SK-N-SH (cell line): ENCODE results near the gene REXO5.

Experiments used
- CHD2 ChIP-seq: fragments of 150-350 bp; IDR thresholded peaks from 2 replicates; pipeline ENCODE4 v1.6.1; 2018; ENCODE audit warnings: low read length; ENCODE audit not compliant: partially characterized antibody
- EP300 ChIP-seq, 2 experiments: IDR thresholded peaks; 2 replicates each; pipeline versions ENCODE4 v1.4.0 to v1.6.1; 2012; ENCODE audit warnings: borderline replicate concordance in 1 of 2, low read depth in 1 of 2, low read length in 1 of 2
- FOXM1 ChIP-seq: IDR thresholded peaks from 2 replicates; pipeline ENCODE4 v1.4.0; 2012; ENCODE audit warnings: low read depth, mild to moderate bottlenecking
- GATA2 ChIP-seq: sonication (generic); formaldehyde crosslinking; IDR thresholded peaks from 2 replicates; pipeline ENCODE4 v1.5.0; 2020; ENCODE audit warnings: mild to moderate bottlenecking, missing genetic modification reagents
- MAX ChIP-seq: IDR thresholded peaks from 2 replicates; pipeline ENCODE4 v1.4.0; 2012; ENCODE audit warnings: low read depth
- MXI1 ChIP-seq: IDR thresholded peaks from 2 replicates; pipeline ENCODE4 v1.6.1; 2012; ENCODE audit warnings: mild to moderate bottlenecking, low read depth, low read length, improper control_type of control experiment
- NRF1 ChIP-seq: IDR thresholded peaks from 2 replicates; pipeline ENCODE4 v1.6.1; 2012; ENCODE audit warnings: low read depth, mild to moderate bottlenecking, low read length
- POLR2AphosphoS5 ChIP-seq: IDR thresholded peaks from 2 replicates; pipeline ENCODE4 v1.6.1; 2012; ENCODE audit warnings: low read depth, low read length
- REST ChIP-seq: IDR thresholded peaks from 2 replicates; pipeline ENCODE4 v1.6.1; 2012; ENCODE audit warnings: mild to moderate bottlenecking, low read depth, low read length, moderate library complexity
- SIN3A ChIP-seq: IDR thresholded peaks from 2 replicates; pipeline ENCODE4 v1.6.1; 2012; ENCODE audit warnings: low read depth, mild to moderate bottlenecking, low read length, moderate library complexity, borderline replicate concordance
- USF1 ChIP-seq: IDR thresholded peaks from 2 replicates; pipeline ENCODE4 v1.4.0; 2012; ENCODE audit warnings: low read depth, borderline replicate concordance
- TF ChIP-seq, protein P1 (sequence below): fragments of 200-600 bp; sonication (generic); IDR thresholded peaks from 2 replicates; pipeline ENCODE4 v1.6.1; 2017; ENCODE audit warnings: antibody characterized with exemption, mild to moderate bottlenecking, moderate library complexity
- TF ChIP-seq, protein P2 (sequence below): IDR thresholded peaks from 2 replicates; pipeline ENCODE4 v1.4.0; 2012; ENCODE audit warnings: low read depth, borderline replicate concordance
- TF ChIP-seq, protein P3 (sequence below): IDR thresholded peaks from 2 replicates; pipeline ENCODE4; 2012

GRCh38 chr16:20799599-20799998, 6.7 kb upstream of the REXO5 start:
- TF ChIP-seq, protein P1, sequence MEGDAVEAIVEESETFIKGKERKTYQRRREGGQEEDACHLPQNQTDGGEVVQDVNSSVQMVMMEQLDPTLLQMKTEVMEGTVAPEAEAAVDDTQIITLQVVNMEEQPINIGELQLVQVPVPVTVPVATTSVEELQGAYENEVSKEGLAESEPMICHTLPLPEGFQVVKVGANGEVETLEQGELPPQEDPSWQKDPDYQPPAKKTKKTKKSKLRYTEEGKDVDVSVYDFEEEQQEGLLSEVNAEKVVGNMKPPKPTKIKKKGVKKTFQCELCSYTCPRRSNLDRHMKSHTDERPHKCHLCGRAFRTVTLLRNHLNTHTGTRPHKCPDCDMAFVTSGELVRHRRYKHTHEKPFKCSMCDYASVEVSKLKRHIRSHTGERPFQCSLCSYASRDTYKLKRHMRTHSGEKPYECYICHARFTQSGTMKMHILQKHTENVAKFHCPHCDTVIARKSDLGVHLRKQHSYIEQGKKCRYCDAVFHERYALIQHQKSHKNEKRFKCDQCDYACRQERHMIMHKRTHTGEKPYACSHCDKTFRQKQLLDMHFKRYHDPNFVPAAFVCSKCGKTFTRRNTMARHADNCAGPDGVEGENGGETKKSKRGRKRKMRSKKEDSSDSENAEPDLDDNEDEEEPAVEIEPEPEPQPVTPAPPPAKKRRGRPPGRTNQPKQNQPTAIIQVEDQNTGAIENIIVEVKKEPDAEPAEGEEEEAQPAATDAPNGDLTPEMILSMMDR = peak; percentile 69
- TF ChIP-seq MXI1 (no peak), USF1 (no peak), SIN3A (no peak), CHD2 (no peak), FOXM1 (no peak), NRF1 (no peak), EP300 (IDR thresholded peaks at IDR 0.05; ENCODE audit: borderline replicate concordance in 1 of 2, low read depth in 1 of 2, low read length in 1 of 2) (no peak), MAX (no peak), REST (no peak), GATA2 (no peak), POLR2AphosphoS5 (no peak)
- TF ChIP-seq, protein P2, sequence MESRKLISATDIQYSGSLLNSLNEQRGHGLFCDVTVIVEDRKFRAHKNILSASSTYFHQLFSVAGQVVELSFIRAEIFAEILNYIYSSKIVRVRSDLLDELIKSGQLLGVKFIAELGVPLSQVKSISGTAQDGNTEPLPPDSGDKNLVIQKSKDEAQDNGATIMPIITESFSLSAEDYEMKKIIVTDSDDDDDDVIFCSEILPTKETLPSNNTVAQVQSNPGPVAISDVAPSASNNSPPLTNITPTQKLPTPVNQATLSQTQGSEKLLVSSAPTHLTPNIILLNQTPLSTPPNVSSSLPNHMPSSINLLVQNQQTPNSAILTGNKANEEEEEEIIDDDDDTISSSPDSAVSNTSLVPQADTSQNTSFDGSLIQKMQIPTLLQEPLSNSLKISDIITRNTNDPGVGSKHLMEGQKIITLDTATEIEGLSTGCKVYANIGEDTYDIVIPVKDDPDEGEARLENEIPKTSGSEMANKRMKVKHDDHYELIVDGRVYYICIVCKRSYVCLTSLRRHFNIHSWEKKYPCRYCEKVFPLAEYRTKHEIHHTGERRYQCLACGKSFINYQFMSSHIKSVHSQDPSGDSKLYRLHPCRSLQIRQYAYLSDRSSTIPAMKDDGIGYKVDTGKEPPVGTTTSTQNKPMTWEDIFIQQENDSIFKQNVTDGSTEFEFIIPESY = no peak
- TF ChIP-seq, protein P3, sequence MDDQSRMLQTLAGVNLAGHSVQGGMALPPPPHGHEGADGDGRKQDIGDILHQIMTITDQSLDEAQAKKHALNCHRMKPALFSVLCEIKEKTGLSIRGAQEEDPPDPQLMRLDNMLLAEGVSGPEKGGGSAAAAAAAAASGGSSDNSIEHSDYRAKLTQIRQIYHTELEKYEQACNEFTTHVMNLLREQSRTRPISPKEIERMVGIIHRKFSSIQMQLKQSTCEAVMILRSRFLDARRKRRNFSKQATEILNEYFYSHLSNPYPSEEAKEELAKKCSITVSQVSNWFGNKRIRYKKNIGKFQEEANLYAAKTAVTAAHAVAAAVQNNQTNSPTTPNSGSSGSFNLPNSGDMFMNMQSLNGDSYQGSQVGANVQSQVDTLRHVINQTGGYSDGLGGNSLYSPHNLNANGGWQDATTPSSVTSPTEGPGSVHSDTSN = no peak
